ENCODE measurements around the gene GGT6. TPM values are rescaled to one million over a fixed set of nuclear protein-coding genes. Genes with fewer than 3 reads are reported as not detected.

GGT6 gene
- total RNA-seq, 6 experiments from 2014 or later, result not detected

- no peak overlapping the region for H3K4me3 Mint-ChIP-seq
- H3K9me3 Mint-ChIP-seq, result no peaks in the 10 kb centered on the region
- DNase-seq, result no peak
- no peak overlapping the region for H3K27ac Mint-ChIP-seq
- H3K4me1 Mint-ChIP-seq (ENCODE audit: low read depth), result no peaks in the 10 kb centered on the region
- TF ChIP-seq CTCF (IDR thresholded peaks at IDR 0.05), result no peak
- no peaks in the 10 kb centered on the region for H3K36me3 Mint-ChIP-seq (ENCODE audit: low read depth)
- peaks cover 38% of the 10 kb centered on the region for H3K27me3 Mint-ChIP-seq (ENCODE audit: insufficient read depth)
Observed at GRCh38 chr17:4509401-4509800, 51.0 kb downstream of the GGT6 start.

- no peak overlapping the region for H3K27ac Mint-ChIP-seq
- DNase-seq, result no peak
- H3K36me3 Mint-ChIP-seq (ENCODE audit: low read depth), result no peaks in the 10 kb centered on the region
- TF ChIP-seq CTCF (IDR thresholded peaks at IDR 0.05), result no peak
- H3K27me3 Mint-ChIP-seq (ENCODE audit: insufficient read depth), result peaks cover 43% of the 10 kb centered on the region
- no peaks in the 10 kb centered on the region for H3K4me1 Mint-ChIP-seq (ENCODE audit: low read depth)
- no peaks in the 10 kb centered on the region for H3K9me3 Mint-ChIP-seq
- H3K4me3 Mint-ChIP-seq, result no peak overlapping the region
Observed at GRCh38 chr17:4508207-4508606, 52.2 kb downstream of the GGT6 start.

GRCh38 chr17:4507361-4508111 lies 52.8 kb downstream of the GGT6 start:
- no peak for DNase-seq
- Mint-ChIP-seq H3K36me3 (ENCODE audit: low read depth) (no peaks in the 10 kb centered on the region), H3K4me3 (no peak overlapping the region), H3K27ac (no peak overlapping the region), H3K9me3 (no peaks in the 10 kb centered on the region), H3K27me3 (ENCODE audit: insufficient read depth) (peaks cover 42% of the 10 kb centered on the region), H3K4me1 (ENCODE audit: low read depth) (no peaks in the 10 kb centered on the region)
- TF ChIP-seq CTCF (IDR thresholded peaks at IDR 0.05), result no peak

Other genes starting within 250 kb of the GGT6 start
- gene UBE2G1, start 193.9 kb downstream of the GGT6 start, total RNA-seq (2021; fragmentation: NEBNext Ultra II Directional; extraction: Animal tissue kit (Norgen Biotek cat#: 25700)), result 10 to 100 TPM; 56.3 to 73.1 (median 62.6) TPM
- not detected for gene SPNS3, start 126.6 kb downstream of the GGT6 start, total RNA-seq (2021; fragmentation: NEBNext Ultra II Directional; extraction: Animal tissue kit (Norgen Biotek cat#: 25700))
- gene SPNS2, start 61.7 kb downstream of the GGT6 start, total RNA-seq (2021; fragmentation: NEBNext Ultra II Directional; extraction: Animal tissue kit (Norgen Biotek cat#: 25700)), result not detected
- 10 to 100 TPM; 65.9 to 80.8 (median 71.8) TPM for gene MYBBP1A, start 5.2 kb downstream of the GGT6 start, total RNA-seq (2021; fragmentation: NEBNext Ultra II Directional; extraction: Animal tissue kit (Norgen Biotek cat#: 25700))
- gene SMTNL2, start 24.0 kb upstream of the GGT6 start, total RNA-seq (2021; fragmentation: NEBNext Ultra II Directional; extraction: Animal tissue kit (Norgen Biotek cat#: 25700)), result not detected
- not detected for gene ALOX15, start 81.1 kb upstream of the GGT6 start, total RNA-seq (2021; fragmentation: NEBNext Ultra II Directional; extraction: Animal tissue kit (Norgen Biotek cat#: 25700))
- 10 to 100 TPM; 52.8 to 64.9 (median 60.5) TPM for gene PELP1, start 143.6 kb upstream of the GGT6 start, total RNA-seq (2021; fragmentation: NEBNext Ultra II Directional; extraction: Animal tissue kit (Norgen Biotek cat#: 25700))
- gene ARRB2, start 150.1 kb upstream of the GGT6 start, total RNA-seq (2021; fragmentation: NEBNext Ultra II Directional; extraction: Animal tissue kit (Norgen Biotek cat#: 25700)), result 10 to 100 TPM in 2 of 6 experiments, 1 to 10 TPM in 4; 8.0 to 10.7 (median 9.1) TPM
- 10 to 100 TPM; 15.3 to 19.1 (median 17.4) TPM for gene MED11, start 170.9 kb upstream of the GGT6 start, total RNA-seq (2021; fragmentation: NEBNext Ultra II Directional; extraction: Animal tissue kit (Norgen Biotek cat#: 25700))
- gene ZMYND15, start 179.3 kb upstream of the GGT6 start, total RNA-seq (2021; fragmentation: NEBNext Ultra II Directional; extraction: Animal tissue kit (Norgen Biotek cat#: 25700)), result not detected
- under 1 TPM; 0.31 to 0.92 (median 0.62) TPM for gene CXCL16, start 179.4 kb upstream of the GGT6 start, total RNA-seq (2021; fragmentation: NEBNext Ultra II Directional; extraction: Animal tissue kit (Norgen Biotek cat#: 25700))
- gene TM4SF5, start 211.3 kb upstream of the GGT6 start, total RNA-seq (2021; fragmentation: NEBNext Ultra II Directional; extraction: Animal tissue kit (Norgen Biotek cat#: 25700)), result not detected
- gene VMO1, start 225.8 kb upstream of the GGT6 start, total RNA-seq (2021; fragmentation: NEBNext Ultra II Directional; extraction: Animal tissue kit (Norgen Biotek cat#: 25700)), result under 1 TPM in 3 of 6 experiments, not detected in 3; 0.23 to 0.34 (median 0.31) TPM
- gene GLTPD2, start 228.4 kb upstream of the GGT6 start, total RNA-seq (2021; fragmentation: NEBNext Ultra II Directional; extraction: Animal tissue kit (Norgen Biotek cat#: 25700)), result not detected
- gene PSMB6, start 235.6 kb upstream of the GGT6 start, total RNA-seq (2021; fragmentation: NEBNext Ultra II Directional; extraction: Animal tissue kit (Norgen Biotek cat#: 25700)), result 100 to 1,000 TPM; 216 to 280 (median 237) TPM
- gene PLD2, start 246.6 kb upstream of the GGT6 start, total RNA-seq (2021; fragmentation: NEBNext Ultra II Directional; extraction: Animal tissue kit (Norgen Biotek cat#: 25700)), result 10 to 100 TPM; 14.9 to 21.8 (median 19.4) TPM